B cell (primary cell): ENCODE measurements around the gene HLCS. TPM values are rescaled to one million over a fixed set of nuclear protein-coding genes. Genes with fewer than 3 reads are reported as not detected.

Experiments used
- ATAC-seq: fragments of 200-7000 bp; cut with Tn5 transposase; one replicate; pipeline ENCODE4 v1.10.0; 2021; ENCODE audit warnings: low read depth, mild to moderate bottlenecking, moderate number of reproducible peaks, moderate library complexity
- CTCF ChIA-PET: fragments of 350-600 bp; sonication (Branson Sonifier 250); formaldehyde crosslinking; loops from one replicate; lab custom pipeline; 2021; ENCODE audit warnings: antibody characterized with exemption, inconsistent platforms; lab: Charles Lee
- POLR2A ChIA-PET: fragments of 350-600 bp; sonication (Branson Sonifier 250); formaldehyde crosslinking; loops from one replicate; lab custom pipeline; 2021; ENCODE audit warnings: antibody characterized with exemption; lab: Charles Lee
- DNase-seq: peaks from one replicate; pipeline ENCODE4 v3.0.0; 2013
- H2AFZ ChIP-seq: 2 replicates; pipeline ENCODE4 v1.6.1; 2012; ENCODE audit warnings: mild to moderate bottlenecking, low read depth, low read length; ENCODE audit not compliant: insufficient read depth, poor library complexity, severe bottlenecking
- H3K27ac ChIP-seq, 2 donors: 1 replicate in 1 of 2; 2 replicates in 1 of 2; pipeline ENCODE4 v1.5.1; 2012 to 2013; ENCODE audit warnings: low read length in 2 of 2, mild to moderate bottlenecking in 2 of 2, moderate library complexity in 1 of 2
- H3K27me3 ChIP-seq, 4 experiments: fragments of 200-600 bp in 1 of 4; sonication (generic) in 1 of 4; replicated peaks in 1 of 4; 1 replicate in 2 of 4; 2 replicates in 2 of 4; pipeline versions ENCODE4 v1.6.1 to v1.7.0; 2013 to 2016; ENCODE audit warnings: low read length in 3 of 4, mild to moderate bottlenecking in 2 of 4, mixed read lengths in 1 of 4, moderate library complexity in 1 of 4; ENCODE audit not compliant: insufficient read depth in 4 of 4, control insufficient read depth in 3 of 4; ENCODE audit errors: control extremely low read depth in 1 of 4
- H3K36me3 ChIP-seq, 2 experiments: replicated peaks in 1 of 2; 1 replicate in 1 of 2; 2 replicates in 1 of 2; pipeline versions ENCODE4 v1.6.1 to v1.7.1; 2013; ENCODE audit warnings: low read length in 1 of 2; ENCODE audit not compliant: insufficient read depth in 2 of 2, control insufficient read depth in 1 of 2; ENCODE audit errors: control extremely low read depth in 1 of 2, extremely low read depth in 1 of 2
- H3K4me1 ChIP-seq, 2 donors: fragments of 200-600 bp in 1 of 2; sonication (generic) in 1 of 2; 1 replicate in 1 of 2; 2 replicates in 1 of 2; pipeline versions ENCODE4 v1.5.1 to v1.6.1; 2013 to 2017; ENCODE audit warnings: low read length in 2 of 2; ENCODE audit not compliant: control insufficient read depth in 2 of 2, insufficient read depth in 2 of 2
- H3K4me2 ChIP-seq: replicated peaks from 2 replicates; pipeline ENCODE3; 2012; ENCODE audit warnings: mild to moderate bottlenecking, low read depth, low read length; ENCODE audit not compliant: poor library complexity, severe bottlenecking
- H3K4me3 ChIP-seq, 5 experiments: fragments of 200-600 bp in 1 of 5; sonication (generic) in 1 of 5; 1 replicate in 3 of 5; 2 replicates in 2 of 5; pipeline versions ENCODE4 v1.5.1 to v1.7.0; 2011 to 2016; ENCODE audit warnings: low read length in 4 of 5, mild to moderate bottlenecking in 4 of 5, low read depth in 2 of 5, control low read depth in 1 of 5, moderate library complexity in 1 of 5; ENCODE audit not compliant: insufficient read depth in 1 of 5; ENCODE audit errors: control extremely low read depth in 1 of 5, extremely low read depth in 1 of 5
- H3K79me2 ChIP-seq: fragments of 200-600 bp; sonication (generic); one replicate; pipeline ENCODE4 v1.6.0; 2016; ENCODE audit warnings: low read length; ENCODE audit not compliant: control insufficient read depth, insufficient read depth
- H3K9ac ChIP-seq: fragments of 200-600 bp; sonication (generic); 2 replicates; pipeline ENCODE4 v1.6.1; 2017; ENCODE audit warnings: mild to moderate bottlenecking, low read length, moderate library complexity
- H3K9me3 ChIP-seq, 3 donors: one replicate each; pipeline versions ENCODE4 v1.6.1 to v1.7.1; 2013; ENCODE audit warnings: low read length in 2 of 3; ENCODE audit not compliant: control insufficient read depth in 2 of 3, insufficient read depth in 1 of 3; ENCODE audit errors: control extremely low read depth in 1 of 3
- H4K20me1 ChIP-seq: 2 replicates; pipeline ENCODE4 v1.6.0; 2012; ENCODE audit warnings: mild to moderate bottlenecking, low read length; ENCODE audit not compliant: insufficient read depth, control insufficient read depth, poor library complexity, severe bottlenecking
- H3K27ac Mint-ChIP-seq: one replicate; pipeline ENCODE4 v1.8.0; 2021; ENCODE audit warnings: mixed read lengths
- H3K27me3 Mint-ChIP-seq: one replicate; pipeline ENCODE4 v1.8.0; 2021; ENCODE audit warnings: mixed read lengths
- H3K4me1 Mint-ChIP-seq: one replicate; pipeline ENCODE4 v1.8.0; 2021; ENCODE audit warnings: mixed read lengths
- H3K4me3 Mint-ChIP-seq: one replicate; pipeline ENCODE4 v1.8.0; 2021; ENCODE audit warnings: mixed read lengths
- H3K9me3 Mint-ChIP-seq: one replicate; pipeline ENCODE4 v1.8.0; 2022; ENCODE audit warnings: mixed read lengths; ENCODE audit not compliant: insufficient read depth
- CTCF ChIP-seq: fragments of 200-600 bp; IDR thresholded peaks from one replicate; pipeline ENCODE4 v1.8.0; 2022; ENCODE audit warnings: antibody characterized with exemption, mild to moderate bottlenecking
- EZH2 ChIP-seq: IDR thresholded peaks from 2 replicates; pipeline ENCODE4 v1.6.1; 2012; ENCODE audit warnings: borderline replicate concordance, low read depth, mild to moderate bottlenecking, moderate library complexity, low read length; ENCODE audit not compliant: insufficient read depth, poor library complexity, severe bottlenecking
- WGBS: methylation state at CpG from one replicate; pipeline ENCODE4 v1.1.5; 2013; ENCODE audit warnings: missing lambda C conversion rate; ENCODE audit not compliant: insufficient coverage; 5-methylcytosine and 5-hydroxymethylcytosine counted together
- intact Hi-C: fragments of 100-400 bp; cut with micrococcal nuclease; formaldehyde crosslinking; loops from one replicate; pipeline ENCODE4 v1.10.0; 2022
- polyA plus RNA-seq: library from polyadenylated mRNA; depleted of rRNA; stranded (reverse); fragments of >200 nt; gene quantifications from 2 replicates; pipeline ENCODE4 v1.2.3, GENCODE V29; 2012
- total RNA-seq, 2 donors: library from RNA; stranded (reverse); fragments of 120-200 nt in 1 of 2; gene quantifications; 1 replicate in 1 of 2; 2 replicates in 1 of 2; pipeline versions ENCODE4 v1.2.3 to v1.2.4, GENCODE V29; 2013 to 2022

The HLCS gene
- total and polyA plus RNA-seq, 2 donors (not counting 1 experiment from before 2014, with no cell fraction given), result 4.4 to 14.7 TPM

DNA sequence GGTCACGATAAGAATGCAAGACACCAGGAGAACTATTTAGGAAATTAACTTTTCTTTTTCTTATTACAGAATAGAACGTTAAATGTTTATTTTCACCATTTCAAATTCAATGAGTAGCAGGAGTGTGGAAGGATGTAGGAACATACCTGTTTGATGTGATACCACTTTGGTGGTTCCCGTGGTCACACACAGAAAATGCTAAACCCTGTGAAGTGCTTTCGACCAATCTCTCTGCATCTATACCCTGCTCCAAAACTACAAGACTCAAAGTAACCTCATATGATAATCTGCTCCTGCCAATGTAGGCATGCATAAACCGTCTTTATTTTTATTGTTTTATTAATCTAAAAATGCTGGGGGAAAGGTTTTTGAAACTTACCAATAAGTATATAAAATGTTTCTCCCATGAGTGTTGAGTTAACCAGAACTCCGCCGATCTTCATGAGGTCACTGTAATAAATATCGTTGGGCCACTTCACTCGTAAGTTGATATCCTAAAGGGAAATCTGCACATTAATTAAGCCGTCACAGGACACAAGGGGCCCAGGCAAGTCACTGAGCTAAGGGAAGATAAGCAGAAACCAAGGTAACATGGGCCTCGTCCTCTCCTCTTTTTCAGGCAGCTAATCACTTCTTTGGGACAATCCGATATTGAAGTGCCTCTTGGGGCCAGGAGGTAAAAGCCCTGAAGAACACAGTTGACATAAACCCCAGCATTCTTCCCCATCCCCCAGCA is 207.0 kb downstream of the HLCS start:
- CTCF ChIA-PET, result no interaction called here
- POLR2A ChIA-PET, result no interaction called here
- 96% methylated on average over 6 of the region's 12 CpGs for WGBS

More for the DNA sequence above, 207.0 kb downstream of the HLCS start:
- H3K4me2 ChIP-seq, result no peak overlapping the region
- H3K9me3 ChIP-seq, result no peaks in the 10 kb centered on the region
- no peaks in the 10 kb centered on the region for H3K27me3 ChIP-seq
- no peaks in the 10 kb centered on the region for H4K20me1 ChIP-seq
- no peak overlapping the region for H2AFZ ChIP-seq
- no peaks in the 10 kb centered on the region for H3K9me3 Mint-ChIP-seq
- no peak overlapping the region for H3K27ac Mint-ChIP-seq
- H3K9ac ChIP-seq, result no peak overlapping the region
- no peak for ATAC-seq
- no peaks in the 10 kb centered on the region for H3K4me1 Mint-ChIP-seq
- H3K36me3 ChIP-seq, result peaks cover 0 to 2% of the 10 kb centered on the region in 2 experiments
- intact Hi-C loops, result no loop called here
- TF ChIP-seq CTCF, result no peak
- TF ChIP-seq EZH2, result no peak
- H3K27ac ChIP-seq, result no peak overlapping the region
- no peaks in the 10 kb centered on the region for H3K79me2 ChIP-seq
- no peak overlapping the region for H3K4me3 ChIP-seq
- no peaks in the 10 kb centered on the region for H3K27me3 Mint-ChIP-seq
- no peaks in the 10 kb centered on the region for H3K4me1 ChIP-seq
- no peak for DNase-seq
- no peak overlapping the region for H3K4me3 Mint-ChIP-seq
